CD4-positive, alpha-beta T cell treated with Interleukin-4 for 4 hours (primary cell): Measurements from ENCODE around the gene PIAS1.
"Not testable (repeated sequence)": the region's sequence is repeated elsewhere in the genome, so short reads cannot be mapped to it uniquely, and the experiment has no call there.

Experiments
- DNase-seq: peaks from one replicate; pipeline ENCODE4 v3.0.0-alpha.2; 2020

PIAS1 gene

DNA sequence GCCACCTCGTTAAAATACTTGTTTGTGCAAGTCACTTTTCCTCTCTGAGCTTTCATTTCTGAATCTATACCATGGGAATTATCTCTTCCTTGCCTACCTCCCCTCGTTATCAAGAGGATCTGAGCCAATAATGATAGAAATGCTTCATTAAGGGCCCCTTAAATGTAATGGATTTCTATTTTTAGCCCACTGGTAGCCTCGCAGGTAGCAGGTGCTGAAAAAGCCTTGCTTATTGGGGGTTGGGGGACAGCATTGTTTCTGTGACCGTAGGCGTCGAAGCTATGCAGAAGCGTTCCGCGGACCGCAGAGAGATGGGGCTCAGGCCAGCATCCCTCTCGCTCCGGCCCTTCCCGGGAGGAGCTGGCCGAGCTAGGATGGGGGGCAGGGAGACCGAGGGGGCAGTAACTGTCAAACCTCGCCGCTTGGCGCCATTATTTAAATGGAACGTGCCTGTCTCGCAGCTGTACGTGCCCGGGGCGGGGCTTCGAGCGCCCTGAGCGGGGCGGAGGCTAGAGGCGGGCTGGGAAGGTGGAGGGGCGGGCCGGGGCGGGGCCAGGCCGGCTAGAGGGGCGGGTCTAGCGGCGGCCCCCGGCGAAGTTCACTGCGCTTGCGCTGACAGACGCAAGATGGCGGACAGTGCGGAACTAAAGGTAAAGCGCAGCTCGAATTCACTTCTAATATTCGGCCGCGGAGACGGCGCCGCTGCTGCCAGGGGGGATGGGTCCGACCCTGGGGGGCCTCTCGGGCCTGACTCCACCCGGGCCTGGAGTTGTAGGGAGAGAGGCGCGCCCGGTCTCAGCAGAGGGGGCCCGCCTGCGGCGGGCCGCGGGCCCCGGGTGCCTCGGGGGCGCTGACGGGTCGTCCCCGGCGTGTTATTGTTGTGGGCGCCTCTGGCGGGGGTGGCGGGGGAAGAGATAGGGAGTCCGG, at the start of gene PIAS1:
Gene PIAS1 (plus strand): TSS at position 615 of the 927 bp plus-strand sequence. CDS start 12 bp downstream, at position 627.
- peak; percentile 92 for DNase-seq

DNA sequence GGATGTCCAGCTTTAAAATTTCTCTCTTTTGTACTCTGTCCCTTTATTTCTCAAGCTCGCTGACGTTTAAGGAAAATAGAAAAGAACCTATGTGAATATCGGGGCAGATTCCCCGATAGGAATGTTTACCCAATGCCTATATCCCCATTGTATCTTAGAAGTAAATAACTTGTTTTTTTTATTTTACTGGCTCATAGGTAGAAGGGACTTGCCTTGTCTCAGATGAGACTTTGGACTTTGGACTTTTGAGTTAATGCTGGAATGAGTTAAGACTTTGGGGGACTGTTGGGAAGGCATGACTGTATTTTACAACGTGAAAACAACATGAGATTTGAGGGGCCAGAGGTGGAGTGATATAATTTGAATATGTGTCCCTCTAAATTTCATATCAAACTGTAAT, 46.5 kb upstream of the PIAS1 start:
- not testable (repeated sequence) for DNase-seq

DNA sequence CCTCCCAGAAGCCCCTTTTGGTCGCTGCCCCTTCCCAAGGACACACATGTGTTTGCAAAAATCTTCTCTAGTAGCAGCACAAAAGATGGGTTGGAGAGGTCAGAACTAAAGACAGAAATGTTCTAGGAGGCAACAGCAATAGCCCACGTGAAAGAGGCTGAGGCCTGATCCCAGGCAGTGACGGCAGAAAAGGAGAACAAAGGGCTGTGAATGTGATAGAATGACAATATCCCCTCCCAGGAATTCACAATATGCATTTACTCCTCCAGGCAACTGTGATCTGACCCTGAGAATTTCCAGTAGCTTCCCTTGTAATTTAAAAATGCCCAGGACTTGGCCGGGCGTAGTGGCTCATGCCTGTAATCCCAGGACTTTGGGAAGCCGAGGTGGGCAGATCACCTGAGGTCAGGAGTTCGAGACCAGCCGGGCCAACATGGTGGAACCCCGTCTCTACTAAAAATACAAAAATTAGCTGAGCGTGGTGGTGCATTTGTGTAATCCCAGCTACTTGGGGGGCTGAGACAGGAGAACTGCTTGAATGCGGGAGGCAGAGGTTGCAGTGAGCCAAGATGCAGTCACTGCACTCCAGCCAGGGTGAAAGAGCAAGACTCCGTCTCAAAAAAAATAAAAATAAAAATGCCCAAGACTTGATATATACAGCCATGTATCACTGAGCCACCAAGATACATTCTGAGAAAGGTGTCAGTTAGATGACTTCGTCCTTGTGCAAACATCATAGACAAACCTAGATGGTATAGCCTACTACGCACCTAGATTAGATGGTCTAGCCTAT, 43.6 kb upstream of the PIAS1 start:
- DNase-seq, result no peak

DNA sequence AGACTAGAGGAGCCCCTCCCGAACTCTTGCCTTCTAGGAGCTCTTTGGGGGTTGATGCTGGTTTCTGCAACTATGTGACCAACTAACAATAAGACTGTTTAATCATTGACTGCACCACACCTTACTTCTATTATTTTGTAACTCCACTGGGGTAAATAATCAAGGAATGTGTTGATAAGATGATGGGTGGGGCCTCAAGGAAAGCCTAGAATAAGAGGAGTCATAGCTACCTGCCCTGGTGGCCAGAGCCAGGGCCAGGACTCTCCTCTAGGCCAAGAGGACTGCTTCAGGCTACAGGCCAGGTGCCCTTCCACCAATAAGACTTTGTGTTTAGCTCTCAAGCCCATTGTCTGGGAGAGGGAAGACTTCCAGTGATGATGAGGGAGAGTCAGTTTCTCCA, 41.2 kb upstream of the PIAS1 start:
- DNase-seq, result no peak

DNA sequence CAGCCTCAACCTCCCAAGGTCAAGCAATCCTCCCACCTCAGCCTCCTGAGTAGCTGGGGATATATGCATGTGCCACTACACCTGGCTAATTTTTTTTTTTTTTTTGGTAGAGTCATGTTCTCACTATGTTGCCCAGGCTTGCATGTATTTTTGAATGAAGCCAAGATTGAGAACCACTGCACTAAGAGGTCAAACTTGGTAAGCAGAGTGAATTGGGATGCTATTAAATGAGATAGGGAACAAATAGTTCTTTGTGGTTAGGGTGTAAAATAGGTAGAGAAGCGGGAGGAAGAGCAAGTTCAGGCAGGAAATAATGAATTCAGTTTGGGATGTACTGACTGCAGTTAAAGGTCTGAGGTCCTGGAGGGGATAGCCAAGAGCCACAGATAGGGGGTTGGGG, 39.9 kb upstream of the PIAS1 start:
- no peak for DNase-seq

DNA sequence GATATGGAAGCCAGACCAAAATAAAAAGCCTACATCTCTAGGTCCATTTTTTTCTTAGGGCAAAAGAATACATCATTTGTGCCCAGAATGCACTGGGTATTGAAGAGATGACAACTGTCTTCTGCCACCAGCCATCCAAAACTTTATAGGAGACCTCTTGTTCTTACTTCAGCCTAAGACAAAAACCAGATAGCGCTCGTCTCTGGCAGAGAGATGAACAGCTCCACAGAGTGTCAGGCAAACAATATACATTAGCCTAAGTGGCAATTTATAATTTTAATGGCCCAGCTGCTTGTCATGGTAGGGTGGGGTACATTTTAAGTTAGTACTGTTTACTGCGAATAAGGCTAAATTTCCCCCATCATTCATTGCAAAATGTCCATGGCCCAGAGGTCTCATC, 38.9 kb upstream of the PIAS1 start:
- no peak for DNase-seq

DNA sequence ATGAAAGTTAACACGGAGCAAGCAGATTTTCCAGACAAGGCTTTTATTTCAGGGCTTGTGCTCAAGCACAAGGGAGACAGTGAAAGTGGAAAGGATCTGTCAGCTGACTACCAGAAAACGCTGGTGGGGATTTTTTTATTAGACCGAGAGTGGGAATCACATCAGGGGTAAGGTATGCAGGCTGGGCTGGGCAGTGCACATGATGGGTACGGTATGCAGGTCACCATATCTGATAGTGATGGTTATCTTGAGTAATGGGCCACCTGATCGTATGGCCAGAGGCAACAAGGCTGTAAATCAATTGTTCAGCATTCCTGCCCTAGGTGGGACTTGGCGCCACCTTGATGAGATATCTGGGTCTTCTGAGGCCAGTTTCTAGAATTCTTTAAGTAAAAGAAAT, 36.9 kb upstream of the PIAS1 start:
- DNase-seq, result no peak

DNA sequence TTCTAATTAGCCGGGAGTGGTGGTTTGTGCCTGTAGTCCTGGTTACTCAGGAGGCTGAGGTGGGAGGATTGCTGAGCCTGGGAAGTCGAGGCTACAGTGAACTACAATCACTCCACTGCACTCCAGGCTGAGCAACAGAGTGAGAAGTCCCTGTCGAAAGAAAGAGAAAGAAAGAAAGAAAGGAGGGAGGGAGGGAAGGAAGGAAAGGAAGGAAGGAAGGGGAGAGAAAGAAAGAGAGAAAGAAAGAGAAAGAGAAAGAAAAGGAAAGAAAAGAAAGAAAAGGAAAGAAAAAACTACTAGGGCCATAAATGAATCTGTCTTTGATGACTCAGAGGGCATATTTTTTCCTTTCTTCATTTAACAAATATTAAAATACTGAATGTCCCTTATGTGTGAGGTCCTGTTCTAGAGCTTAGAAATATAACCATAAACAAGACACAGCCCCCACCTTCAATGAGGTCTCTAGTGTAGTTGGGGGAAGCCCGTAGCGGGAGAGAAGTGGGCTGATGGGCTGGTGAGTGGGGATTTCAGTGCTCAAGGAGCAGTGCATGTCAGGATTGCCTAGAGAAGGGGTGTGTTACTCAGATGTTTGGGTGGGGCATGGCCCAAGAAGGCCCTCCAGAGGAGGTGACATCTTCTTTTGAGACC, 35.2 kb upstream of the PIAS1 start:
- no peak for DNase-seq

DNA sequence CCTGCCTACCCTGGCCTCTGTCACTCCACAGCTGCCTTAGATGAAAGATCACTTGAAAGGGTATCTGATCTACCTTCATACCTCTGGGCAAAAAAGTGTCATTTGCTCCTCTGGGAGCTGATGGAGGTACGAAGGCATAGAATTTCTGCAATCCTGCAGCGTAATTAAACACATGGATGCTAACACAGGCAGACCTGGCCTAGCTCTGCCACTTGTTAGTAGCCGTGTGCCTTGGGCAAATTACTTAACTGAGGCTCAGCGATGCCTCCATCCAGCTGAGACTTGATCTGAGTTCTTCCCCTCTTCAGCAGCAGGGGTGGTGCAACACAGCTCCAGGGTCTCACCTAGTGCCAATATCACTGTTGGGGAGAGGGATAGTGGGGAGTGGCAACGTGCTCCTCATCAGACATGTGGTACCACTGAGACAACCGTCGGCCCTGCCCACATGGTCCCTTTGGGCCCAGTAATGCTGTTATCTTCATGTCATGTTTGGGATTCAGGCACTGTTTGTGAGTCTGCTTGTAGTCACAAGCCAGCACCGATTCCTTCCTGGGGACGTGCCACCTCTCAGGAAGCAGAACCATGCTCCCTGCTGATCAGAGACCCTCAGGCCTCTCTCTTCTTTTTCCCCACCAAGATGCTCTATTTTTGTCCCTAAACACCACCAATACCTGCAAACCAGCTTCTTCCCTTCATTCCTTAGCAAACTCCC, 34.1 kb upstream of the PIAS1 start:
- DNase-seq, result no peak

DNA sequence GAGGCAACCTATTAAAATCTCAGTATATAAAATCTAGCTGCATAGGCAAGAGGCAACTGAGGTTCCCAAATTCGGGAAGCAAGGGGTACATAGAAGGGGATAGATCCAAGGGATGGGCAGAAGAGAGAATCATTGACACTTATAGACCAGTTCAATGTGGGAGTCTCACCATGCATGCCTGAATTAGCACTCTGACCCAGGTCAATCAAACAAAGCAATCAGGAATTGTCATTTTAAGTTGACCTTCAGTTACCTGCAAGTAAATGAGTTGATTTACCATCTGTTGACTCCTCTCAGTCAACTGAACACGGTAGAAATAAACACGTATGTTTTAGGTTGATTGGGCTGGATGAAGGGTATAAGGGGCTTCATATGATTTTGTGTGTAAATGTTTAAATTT, 33.4 kb upstream of the PIAS1 start:
- no peak for DNase-seq

DNA sequence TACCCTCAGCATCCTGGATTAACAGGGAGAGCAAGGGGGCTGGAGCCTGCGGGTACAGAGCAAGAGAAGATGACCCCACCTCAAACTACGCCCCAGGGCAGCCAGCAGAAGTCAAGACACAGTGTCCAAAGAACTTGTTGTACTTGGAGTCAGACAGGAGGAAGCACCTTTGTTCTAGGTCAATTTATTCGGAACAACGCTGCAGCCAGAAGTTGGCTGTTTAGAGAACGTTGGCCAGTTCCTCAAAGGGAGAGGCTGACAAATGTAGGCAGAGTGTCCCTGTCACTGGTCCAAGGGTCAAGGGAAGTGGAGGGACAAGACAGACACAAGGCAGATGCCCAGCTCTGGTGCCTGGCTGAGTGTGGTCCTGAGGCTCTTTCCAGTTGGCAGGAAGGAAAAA, 32.1 kb upstream of the PIAS1 start:
- no peak for DNase-seq

DNA sequence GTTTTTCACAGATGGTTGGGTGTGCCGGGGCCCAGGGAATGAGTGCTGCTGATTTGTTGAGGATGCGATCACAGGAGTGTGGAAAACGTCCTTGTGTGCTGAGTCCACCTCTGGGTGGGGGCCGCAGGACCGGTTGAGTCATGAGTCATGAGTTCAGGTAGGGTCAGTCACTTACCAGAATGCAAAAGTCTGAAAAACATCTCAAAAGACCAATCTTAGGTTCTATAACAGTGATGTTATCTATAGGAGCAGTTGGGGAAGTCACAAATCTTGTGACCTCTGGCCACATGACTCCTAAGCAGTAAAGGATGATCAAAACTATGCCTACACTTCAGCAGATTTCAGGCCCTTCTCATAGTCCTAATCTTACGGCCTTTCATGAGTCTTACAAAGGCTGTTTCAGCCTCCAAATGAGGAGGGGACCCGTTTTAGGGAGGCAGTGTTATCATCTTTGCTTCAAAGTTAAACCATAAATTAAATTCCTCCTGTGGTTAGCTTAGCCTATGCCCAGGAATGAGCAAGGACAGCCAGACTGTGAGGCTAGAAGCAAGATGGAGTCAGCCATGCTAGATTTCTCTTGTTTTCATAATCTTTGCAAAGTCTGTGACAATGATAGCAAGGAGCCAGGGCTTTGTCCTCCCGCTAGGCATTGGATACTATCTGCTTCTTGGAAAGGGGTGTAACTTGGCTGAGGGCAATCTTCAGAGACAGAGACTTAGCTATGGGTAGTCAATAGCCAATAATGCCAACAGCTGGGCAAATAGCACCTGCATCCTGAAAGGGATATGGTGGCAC, 30.6 kb upstream of the PIAS1 start:
- DNase-seq, result no peak

DNA sequence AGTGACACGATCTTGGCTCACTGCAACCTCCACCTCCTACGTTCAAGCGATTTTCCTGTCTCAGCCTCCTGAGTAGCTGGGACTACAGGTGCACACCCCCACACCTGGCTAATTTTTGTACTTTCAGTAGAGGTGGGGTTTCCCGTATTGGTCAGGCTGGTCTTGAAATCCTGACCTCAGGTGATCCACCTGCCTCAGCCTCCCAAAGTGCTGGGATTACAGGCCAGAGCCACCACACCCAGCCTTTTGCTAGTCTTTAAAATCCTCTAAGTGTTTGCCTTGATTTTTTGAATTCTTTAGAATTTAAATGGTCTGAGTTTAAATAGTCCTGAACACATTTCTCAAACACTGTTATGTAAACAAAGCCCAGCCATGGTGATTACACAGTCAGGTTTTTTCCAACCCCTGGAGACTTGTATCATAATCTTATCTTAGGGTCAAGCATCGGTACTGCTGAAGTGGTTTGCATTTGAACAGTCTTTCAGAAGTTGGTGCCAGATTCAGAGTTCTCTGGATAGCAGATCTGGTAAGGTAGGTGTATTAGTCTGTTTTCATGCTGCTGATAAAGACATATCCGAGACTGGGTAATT, 28.2 kb upstream of the PIAS1 start:
- DNase-seq, result no peak

DNA sequence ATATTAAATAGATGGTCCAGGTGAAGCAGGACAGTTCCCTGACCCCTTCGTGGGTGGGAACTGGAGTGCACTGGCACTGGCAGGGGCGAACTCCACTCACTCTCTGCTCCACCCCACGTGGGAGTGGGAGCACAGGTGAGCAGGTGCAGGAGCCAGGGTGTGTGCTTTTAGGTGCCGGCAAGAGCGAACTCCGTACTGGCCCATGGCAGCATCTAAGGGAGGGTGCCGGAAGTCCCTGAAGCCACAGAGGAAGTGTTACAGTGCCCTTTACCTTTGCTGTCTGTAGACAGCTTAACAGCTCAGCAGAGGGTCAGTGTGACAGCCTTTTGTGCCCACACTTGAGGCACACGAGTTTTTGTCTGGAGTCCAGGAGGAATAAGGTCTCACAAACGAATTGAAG, 26.7 kb upstream of the PIAS1 start:
- no peak for DNase-seq

DNA sequence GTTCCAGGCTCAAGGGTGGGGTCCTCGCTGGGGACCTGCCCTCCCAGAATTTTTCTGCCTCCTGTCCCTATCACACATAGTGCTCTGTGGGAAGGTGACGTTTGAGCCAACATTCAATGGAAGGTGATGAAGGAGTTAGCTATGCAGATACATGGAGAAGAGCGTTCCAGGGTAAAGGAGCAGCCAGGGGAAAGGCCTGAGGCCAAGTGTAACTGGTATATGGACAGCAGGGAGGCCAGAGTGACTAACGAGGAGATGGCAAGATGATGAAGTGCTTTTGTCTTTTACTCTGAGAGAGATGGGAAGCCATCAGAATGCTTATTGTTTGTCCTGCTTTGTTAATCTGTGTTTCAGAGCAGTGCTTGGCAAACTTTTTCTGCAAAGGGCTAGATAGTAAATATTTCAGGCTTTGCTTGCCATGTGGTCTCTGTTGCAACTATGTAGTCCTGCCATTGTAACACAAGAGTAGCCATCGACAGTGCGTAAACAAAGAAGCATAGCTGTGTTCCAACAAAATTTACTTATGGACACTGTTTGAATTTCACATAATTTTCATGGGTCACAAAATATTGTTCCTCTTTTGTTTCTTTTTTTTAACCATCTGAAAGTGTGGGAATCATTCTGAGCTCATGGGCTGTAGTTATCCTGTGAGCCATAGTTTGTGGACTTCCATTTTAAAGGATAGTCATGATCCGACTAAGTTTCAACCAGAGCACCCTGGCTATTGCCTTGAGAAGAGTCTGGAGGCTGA, 25.8 kb upstream of the PIAS1 start:
- no peak for DNase-seq

DNA sequence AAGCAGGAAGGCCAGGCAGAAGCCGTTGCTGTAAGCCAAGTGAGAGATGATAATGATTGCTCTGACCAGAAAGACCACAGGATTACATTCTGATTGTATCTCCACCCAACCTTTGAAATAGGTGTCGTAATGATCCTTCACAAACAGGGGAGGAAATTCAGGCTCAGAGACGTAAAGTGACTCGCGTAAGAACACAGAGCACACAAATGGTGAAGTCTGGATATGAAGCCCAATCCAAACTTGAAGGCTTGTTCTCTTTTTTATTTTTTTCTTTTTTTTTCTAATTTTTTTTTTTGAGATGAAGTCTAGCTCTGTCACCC, 25.3 kb upstream of the PIAS1 start:
- DNase-seq, result no peak

DNA sequence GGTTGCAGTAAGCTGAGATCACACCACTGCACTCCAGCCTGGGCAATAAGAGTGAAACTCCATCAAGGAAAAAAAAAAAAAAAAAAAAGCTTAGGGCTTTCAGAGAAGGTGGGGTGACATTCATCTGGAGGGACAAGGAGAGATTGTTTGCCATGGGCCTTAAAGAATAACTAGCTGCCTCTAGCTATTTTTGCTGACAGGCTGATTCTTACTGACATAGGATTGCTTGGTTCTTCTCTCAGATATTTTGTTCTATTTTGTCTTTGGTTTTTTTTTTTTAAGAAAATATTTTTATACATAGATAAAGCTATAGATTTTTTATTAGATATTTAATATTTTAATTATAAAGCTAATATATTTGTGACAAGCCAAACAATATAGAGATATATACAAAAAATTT, 24.2 kb upstream of the PIAS1 start:
- DNase-seq, result no peak

DNA sequence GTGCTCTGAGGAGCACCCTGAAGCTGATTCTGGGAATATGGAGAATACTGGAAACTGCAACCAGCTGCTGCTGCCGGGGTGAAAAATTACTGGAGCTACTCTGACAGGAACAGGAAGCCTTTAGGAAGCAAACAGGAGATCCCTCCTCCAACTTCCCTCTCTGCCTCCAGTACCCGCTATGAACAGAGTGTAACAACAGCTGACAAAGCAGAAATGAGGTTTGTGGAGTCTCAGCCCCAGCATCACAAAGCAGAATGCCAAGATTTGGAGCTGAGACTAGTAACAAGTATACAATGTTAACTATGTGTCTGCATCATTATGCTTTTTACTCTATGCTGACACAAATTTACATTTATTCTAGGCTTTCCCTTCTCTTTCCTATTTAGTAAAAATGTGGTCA, 22.7 kb upstream of the PIAS1 start:
- no peak for DNase-seq

DNA sequence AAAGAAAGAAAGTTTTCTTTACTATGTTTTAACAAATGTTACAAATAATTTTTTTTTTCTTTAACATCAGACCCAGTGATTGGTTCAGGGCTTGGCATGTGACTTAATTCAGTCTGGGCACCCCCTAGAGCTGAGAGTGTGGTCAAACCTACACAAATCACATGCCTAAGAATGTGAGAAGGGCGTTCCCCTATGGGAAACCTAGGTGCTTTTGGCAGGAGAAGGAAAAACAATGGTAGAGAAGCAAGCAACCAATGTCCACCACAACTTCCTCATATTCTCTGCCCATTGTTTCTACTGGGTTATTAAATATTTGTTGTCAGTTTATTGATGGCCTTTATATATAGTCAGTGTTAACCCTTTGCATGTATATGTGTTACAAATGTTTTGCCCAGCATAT, 21.4 kb upstream of the PIAS1 start:
- no peak for DNase-seq

DNA sequence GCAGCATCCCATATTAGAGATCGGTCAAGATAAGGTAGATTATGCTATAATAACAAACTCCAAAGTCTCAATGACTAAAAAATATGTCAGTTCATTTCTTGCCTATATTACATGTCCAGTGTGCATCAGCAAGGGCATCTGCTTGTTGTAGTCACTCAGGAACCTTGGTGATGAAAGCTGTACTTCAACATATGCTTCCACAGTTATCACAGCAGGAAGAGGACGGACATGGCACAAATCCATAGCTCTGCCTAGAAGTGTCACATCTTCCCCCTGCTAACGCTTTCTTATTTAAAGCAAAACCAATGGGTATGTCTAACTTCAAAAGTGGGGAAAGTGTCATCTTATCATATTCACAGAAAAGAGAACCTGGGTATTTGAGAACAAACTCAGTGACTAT, 20.0 kb upstream of the PIAS1 start:
- no peak for DNase-seq

DNA sequence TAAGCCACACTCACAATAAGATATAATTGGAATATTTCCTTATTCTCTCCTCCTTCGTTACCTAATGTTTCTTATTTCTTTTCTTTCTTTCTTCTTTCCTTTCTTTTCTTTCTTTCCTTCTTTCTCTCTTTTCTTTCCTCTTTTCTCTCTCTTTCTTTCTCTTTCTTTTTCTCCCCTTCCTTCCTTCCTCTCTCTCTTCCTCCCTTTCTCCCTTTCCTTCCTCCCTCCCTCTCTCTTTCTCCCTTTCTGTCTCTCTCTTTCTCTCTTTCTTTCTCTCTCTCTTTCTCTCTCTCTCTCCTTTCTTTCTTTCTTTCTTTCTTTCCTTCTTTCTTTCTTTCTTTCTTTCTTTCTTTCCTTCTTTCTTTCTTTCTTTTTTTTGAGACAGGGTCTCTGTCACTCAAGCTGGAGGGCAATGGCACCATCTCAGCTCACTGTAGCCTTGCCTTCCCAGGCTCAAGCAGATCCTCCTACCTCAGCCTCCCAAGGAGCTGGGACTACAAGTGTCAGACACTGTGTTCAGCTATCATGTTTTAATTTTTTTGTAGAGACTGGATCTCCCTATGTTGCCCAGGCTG, 19.3 kb upstream of the PIAS1 start:
- DNase-seq, result no peak
